HG03108 (cell line): ENCODE measurements around the gene ICAM1.

Experiments used
- ATAC-seq: cut with Tn5 transposase; IDR thresholded peaks from one replicate; pipeline ENCODE4 v1.9.1; 2021; ENCODE audit warnings: moderate library complexity; ENCODE audit not compliant: unreplicated experiment

Gene ICAM1

DNA sequence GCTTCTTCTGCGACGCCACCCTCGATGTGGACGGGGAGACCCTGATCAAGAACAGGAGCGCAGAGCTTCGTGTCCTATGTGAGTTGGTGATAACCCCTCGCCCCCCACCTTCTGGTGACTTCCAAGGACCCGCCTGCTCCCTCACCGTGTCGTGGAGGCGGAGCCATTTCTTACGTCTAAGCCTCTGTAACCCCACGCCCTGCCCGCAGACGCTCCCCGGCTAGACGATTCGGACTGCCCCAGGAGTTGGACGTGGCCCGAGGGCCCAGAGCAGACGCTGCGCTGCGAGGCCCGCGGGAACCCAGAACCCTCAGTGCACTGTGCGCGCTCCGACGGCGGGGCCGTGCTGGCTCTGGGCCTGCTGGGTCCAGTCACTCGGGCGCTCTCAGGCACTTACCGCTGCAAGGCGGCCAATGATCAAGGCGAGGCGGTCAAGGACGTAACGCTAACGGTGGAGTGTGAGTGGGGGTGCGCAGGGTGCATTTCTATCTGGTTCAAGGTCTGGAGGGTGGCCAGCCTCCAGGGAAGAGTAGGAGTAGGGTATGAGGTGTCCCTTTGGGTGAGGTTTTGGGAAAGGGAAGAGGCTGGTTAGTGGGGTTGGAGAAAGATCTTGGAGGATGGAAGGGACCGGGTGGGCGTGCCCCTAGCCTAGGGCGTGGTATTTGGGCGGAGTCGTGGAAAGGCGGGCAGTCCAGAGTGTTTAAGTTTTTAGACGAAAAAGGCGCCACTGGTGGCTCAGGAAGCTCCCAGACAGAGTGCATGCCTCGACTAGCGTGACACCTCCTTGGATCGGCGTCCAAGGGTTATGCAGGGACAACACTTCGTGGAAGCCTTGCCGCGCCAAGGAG is 22.1 kb downstream of the ICAM1 start:
- no peak for ATAC-seq

DNA sequence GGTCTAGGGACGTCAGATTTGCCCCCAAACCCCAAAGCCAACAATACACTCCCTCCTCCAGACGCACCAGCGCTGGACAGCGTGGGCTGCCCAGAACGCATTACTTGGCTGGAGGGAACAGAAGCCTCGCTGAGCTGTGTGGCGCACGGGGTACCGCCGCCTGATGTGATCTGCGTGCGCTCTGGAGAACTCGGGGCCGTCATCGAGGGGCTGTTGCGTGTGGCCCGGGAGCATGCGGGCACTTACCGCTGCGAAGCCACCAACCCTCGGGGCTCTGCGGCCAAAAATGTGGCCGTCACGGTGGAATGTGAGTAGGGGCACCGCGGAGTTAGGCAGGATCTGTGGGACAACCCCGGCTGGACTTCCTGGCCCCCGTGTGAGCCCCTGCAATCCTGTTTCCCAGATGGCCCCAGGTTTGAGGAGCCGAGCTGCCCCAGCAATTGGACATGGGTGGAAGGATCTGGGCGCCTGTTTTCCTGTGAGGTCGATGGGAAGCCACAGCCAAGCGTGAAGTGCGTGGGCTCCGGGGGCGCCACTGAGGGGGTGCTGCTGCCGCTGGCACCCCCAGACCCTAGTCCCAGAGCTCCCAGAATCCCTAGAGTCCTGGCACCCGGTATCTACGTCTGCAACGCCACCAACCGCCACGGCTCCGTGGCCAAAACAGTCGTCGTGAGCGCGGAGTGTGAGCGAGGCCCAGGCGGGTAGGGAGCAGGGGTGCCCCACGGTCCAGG is 22.9 kb downstream of the ICAM1 start:
- no peak for ATAC-seq

DNA sequence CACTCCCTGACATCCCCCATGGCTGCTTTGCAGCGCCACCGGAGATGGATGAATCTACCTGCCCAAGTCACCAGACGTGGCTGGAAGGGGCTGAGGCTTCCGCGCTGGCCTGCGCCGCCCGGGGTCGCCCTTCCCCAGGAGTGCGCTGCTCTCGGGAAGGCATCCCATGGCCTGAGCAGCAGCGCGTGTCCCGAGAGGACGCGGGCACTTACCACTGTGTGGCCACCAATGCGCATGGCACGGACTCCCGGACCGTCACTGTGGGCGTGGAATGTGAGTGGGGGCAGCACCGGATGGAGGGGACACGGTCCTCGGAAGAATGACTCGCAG is 23.4 kb downstream of the ICAM1 start:
- no peak for ATAC-seq

DNA sequence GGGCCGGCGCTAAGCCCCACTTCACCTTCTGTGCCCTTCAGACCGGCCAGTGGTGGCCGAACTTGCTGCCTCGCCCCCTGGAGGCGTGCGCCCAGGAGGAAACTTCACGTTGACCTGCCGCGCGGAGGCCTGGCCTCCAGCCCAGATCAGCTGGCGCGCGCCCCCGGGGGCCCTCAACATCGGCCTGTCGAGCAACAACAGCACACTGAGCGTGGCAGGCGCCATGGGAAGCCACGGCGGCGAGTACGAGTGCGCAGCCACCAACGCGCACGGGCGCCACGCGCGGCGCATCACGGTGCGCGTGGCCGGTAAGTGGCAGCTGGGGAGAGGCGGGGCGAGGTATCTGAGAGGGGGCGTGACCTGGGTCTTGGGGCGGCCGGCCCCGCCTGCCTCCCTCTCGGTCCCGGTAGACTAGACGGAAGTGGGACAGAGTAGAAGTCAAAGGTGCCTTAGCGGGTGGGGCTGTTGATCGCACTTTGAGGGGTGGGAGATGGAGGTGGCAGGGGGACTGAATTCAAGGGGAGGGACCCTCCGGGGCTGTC is 24.5 kb downstream of the ICAM1 start:
- peak; percentile 46 for ATAC-seq

DNA sequence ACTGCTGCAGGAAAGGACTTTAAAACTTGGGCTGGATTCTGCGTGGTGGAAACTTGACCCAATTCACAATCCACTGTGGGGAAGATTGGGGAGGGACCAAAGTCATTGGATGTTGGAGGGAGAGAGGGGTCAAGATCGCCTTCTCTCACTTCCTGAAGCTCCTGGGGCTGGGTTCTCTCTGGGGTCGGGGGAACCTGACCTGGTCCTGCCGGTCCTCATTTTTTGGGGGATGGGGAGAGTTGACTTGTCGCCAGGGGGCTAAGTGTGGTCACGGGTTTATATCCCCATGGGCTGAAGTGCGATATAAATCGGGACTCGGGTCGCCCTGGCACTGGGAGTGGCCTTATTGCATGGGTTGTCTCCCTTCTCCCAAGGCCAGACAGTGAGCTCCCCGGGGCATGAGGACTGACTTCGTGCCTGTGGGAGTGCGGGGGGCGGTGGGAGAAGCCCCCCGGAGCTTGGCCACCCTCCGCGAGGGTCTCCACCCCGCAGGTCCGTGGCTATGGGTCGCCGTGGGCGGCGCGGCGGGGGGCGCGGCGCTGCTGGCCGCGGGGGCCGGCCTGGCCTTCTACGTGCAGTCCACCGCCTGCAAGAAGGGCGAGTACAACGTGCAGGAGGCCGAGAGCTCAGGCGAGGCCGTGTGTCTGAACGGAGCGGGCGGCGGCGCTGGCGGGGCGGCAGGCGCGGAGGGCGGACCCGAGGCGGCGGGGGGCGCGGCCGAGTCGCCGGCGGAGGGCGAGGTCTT is 25.1 kb downstream of the ICAM1 start:
- no peak for ATAC-seq

DNA sequence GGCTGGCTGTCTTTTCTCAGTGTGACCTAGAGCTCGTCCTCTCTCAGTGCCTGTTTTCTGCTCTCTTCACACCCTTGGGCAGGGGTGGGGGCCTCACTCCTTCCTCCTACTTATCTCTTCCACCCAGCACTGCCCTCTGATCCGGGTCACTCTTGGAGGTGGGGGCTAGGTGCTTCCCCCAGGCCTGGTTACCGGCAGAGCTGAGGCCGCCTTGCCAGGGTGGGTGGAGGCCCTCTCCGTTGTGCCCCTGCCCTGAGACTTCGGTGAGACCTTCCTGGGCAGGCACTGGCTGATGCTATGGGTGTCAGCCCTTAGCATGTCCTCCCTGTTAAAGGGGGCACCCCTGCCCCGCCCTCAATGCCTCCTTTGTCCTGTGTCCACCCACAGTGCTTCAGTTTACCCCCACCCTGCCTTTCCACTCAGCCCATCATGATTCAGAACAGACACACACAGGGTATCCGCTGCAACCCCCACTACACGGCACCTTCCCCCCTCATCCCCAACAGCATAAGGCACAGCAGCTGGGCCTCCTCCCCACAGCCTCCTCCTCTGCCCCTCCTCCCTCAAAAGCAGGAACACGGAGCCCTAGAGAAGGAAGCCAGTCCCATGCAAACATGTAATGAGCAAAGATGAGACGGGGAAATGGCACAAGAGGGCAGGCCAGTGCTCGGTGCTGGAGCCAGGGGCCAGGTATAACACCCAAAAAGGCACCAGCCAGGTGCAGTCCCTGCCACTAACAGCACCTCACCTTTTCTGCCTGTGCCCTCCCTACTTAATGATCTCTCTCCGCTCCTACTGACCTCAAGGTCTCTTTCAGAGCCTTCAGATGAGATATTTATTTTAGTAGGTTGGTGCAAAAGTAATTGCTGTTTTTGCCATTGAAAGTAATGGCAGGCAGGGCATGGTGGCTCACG is 28.9 kb downstream of the ICAM1 start:
- no peak for ATAC-seq

DNA sequence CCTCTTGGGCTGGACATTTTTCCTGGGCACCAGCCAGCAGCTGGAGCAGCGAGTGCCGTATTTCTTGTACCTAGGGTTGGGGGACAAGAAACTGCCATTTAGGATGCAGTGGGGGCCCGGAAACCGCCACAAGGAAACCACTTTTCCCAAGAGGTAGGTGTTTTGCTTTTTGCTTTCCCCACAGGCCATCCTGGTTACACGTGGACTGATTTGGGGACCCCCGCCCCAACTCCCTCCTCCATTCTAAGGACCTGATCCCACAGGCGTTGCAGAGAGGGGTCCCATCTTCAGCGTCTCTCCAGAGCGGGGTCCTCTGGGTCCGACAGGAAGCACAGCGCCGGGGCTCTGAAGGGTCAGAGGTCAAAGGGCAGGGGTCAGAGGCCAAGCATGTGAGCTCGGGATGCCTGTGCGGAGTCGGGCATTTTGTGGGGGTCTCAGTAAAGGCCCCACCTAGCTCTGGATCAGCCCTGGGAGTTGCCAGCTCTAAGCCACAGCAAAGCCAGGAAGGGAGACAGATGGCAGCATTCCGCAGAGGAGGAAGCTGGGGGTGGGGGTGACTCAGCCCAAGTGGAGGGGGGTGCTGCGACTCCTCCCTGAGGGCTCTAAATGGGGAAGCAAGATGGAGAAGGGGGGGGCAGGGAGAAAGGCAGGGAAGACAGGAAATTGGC is 34.4 kb downstream of the ICAM1 start:
- no peak for ATAC-seq

DNA sequence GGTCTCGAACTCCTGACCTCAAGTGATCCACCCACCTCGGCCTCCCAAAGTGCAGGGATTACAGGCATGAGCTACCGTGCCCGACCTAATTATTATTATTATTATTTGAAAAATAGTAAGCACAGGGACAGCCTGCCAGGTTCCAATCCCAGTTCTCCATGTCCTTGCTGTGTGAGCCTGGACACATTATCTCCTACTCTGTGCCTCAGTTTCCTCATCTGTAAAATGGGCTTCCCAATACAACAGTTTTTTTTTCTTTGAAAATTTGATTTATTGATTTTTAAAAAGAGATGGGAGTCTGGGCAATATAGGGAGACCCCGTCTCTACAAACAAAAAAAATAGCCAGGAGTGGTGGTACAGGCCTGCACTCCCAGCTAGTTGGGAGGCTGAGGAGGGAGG is 35.4 kb downstream of the ICAM1 start:
- no peak for ATAC-seq

DNA sequence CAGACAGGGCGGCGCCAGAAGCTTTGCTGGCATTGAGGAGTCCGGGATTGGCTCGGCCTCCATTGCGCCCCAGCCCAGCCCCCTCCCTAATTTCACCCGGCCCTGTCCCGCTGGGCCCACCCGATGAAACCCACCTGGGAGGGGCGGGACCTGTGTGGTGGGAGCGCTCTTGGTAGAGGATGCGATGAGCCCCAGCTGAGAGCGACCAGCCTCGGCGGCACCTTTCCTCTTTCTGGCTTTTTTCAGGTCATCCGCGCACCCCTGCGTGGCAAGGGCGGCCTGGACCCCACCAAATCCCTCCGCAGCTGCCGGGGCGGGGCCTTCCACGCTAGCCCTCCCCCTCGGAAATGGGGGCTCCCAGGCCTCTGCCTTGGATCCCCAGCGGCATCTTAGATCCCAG is 38.5 kb downstream of the ICAM1 start, which contains the start of gene ZGLP1:
TSS of gene ZGLP1 (minus strand) at position 393 of the 400 bp plus-strand sequence.
- ATAC-seq: no peak

DNA sequence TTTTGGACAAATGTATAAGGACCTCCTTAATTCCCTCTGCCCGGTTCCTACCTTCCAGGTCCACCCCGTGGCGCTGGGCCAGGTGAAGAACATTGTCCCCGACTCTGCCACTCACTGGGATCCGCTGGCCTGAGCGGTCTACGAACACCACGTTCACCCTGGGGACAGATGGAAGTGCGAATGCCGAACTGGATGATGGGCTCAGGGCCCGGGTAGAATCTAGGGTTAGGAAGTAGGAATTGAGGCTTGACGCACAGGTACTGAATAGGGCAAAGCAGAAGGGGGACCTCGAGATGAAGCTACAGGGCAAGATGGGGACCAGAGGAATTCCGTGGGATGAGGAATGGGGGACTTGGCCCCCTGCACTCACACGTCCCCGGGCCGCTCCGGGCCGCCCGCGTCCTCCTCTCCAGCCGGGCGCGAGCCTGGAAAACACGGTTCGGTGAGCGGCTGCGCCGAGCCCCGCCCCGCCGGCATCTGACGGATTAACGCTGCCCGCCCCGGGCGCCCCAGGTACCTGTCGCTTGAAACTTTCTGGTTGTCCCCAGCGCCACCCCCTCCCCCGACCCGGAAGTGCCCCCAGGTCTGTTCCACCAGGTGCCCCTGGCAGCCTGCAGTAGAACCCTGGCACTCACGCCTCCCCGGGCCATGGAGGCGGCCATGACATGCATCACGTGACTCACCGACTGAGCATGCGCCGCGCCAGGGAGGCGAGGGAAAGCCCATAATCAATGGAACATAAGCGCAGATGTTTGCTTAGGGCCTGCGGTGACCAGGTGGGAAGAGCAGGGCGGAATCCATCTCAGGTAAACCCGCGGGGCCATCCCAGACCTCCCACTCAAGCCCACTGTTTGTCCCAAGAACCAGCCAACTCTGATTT is 44.7 kb downstream of the ICAM1 start, which contains the start of gene FDX2:
TSS of gene FDX2 (minus strand) at position 681 of the 880 bp plus-strand sequence. CDS start at position 662, 19 bp downstream.
- ATAC-seq: peak; percentile 59

DNA sequence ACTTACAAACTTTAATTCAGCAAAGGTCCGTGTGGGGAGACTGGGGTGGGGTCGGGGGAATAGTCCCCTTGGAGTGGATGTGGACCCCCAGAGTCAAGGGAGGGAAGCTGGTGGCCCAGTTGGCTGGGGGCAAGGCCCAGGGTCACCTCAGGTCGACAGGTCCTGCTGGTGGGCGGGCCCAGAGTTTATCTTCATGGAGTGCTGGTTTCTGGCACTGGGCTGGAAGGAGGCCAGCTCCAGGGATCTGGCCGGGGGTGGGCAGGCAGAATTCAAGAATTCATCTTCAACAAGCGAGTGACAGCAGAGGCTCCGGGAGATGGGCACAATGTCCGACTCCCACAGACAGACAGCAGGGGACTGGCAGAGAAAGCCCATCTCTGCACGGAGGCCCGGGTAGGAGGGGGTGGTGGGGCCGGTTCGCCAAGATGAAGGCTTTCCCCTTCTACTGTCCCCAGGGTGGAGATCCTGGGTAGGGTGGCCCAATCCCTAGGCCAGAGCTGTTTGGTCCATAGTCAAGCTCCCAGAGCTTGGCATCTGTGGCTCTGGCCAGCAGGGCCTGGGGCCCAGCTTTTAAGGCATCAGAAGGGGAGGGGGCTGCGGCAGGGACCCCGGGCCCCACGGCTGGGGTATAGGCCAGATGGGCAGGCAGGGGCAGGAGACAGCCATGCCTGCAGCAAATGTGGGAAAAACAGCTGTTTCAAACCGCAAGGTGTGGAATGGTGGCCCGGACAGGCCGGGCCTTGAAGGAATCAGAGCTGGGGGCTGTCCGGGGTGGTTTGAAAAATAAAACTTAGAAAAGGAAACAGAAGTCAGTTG is 45.5 kb downstream of the ICAM1 start:
- no peak for ATAC-seq

DNA sequence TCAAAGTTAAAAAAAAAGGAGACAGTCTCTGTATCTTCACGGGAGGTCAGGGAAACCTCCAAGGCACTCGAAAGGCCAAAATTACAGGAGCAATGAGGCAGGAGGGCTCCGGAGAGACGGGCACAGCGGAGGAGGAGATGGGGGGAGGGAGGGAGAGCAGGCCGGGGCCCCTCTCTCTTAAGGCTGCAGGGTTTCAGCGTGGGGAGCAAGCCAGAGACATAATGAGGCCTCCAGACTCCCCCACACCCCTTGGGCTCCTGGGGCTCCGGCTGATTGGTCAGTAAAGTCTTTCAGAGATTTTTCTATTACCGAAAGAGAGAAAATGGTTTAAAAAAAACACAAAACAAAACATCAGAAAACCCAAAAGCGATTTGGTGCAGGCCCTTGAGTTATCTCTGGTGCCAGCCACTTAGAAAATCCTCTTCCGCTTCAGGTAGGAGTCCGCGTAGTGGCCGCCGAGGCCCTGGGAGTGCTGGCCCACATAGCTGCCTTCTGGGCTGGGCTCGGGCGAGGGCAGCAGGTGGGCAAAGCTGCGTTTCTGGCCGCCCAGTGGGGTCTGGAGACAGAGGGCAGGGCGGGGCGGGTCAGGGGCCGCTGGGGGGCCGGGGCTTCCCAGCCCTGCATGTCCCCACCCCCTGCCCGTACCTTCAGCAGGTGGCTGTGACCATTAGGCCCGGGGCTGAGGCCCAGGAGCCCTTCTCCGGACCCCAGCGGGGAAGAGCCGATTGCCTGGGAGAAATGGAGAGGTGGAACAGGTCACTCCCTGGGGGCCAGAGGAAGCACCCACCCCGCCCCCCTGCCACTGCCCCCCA is 46.3 kb downstream of the ICAM1 start:
- ATAC-seq: no peak

DNA sequence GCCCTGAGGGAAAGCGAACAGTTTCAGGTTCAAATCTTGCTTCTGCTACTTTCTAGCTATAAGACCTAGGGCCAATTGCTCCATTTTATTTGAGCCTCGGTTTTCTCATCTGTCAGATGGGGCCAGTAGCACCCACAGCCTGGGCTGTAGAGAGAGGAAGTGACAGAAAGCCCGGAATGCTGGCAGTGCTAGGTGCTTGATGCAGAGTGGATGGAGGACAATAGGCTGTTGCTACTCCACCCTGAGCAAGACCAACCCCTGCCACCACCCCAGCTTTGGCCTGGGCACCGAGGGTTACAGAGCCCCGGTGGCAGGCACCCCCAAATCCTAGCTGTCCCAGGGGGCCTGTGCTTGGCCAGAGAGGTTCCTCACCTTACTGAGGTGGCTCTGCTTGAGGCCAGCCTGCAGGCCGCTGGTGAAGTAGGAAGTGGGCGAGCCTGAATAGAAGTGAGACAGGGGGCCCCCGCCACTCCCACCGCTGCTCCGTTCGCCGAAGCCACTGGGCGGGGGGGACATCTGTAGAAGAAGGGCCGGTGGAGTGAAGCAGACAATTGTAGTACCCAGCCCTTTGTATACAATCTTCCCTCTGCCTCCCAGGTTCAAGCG is 47.0 kb downstream of the ICAM1 start:
- no peak for ATAC-seq

DNA sequence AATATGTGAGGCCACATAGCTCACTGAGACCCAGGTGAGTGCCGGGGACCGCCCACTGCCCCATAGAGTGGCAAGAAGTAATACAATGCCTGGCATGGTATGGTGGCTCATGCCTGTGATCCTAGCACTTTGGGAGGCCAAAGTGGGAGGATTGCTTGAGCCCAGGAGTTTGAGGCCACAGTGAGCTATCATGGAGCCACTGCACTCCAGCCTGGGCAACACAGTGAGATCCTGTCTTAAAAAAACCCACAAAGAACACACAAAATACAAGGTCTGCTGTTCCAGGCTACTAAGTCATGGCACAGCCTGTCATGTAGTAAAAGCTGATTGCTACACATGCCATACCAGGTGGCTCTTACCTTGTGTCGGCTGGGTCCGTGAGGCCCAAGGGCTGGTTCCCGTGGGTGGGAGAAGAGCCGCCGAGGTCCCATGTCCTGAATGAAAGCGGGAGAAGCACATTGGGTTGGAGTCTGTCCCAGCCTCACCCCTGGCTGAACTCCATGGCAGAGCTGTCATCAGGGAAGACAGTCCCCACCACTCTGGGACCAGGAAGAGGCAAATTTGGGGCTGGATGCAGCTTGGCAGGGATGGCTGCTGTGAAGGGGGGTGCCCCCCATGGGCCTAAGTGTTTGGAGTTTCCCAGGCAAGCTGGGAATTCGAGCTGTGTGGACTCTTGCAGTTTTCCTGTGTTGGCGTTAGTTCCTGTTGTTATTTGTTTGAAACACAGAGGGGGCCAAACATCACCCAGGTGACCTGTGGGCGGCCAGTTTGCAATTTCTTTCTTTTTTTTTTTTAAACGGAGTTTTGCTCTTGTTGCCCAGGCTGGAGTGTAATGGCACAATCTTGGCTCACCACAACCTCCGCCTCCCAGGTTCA is 48.1 kb downstream of the ICAM1 start:
- no peak for ATAC-seq

DNA sequence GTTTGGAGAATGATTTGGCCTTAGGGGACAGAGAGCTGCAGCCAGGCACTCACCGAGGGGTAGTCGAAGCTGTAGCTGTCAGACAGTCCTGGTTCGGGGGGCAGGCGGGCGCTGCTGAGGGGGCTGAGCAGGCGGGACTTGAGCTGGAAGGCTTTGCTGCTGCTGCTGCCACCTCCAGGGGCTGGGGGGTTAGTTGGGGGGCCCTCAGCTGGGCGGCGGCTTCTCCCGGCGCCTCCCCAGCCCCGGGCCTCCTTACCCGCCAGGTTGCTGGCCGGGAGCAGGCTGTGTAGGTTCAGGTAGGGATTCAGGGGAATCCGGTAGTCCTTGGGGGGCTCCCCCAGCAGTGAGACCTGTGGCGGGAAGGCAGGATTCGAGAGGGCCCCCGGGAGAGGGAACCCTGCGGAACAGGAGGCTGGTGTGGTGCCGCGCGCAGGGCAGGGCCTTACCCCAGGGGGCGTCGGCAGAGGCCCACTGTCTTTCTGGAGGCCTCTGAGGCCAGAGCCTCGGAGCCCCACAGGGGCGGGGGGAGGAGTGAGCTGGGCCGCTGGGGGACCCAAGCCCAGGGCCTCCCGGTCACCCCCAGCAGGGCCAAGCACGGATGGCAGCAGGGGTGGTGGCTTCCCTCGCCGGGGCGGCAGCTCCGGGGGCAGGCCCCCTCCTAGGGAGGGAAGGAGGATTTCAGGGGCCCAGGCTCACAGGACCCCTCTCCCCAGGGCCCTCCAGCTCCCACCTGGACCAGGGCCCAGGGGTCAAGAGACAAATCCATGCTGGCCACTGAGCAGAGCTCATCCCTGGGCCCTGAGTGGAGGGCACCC is 49.9 kb downstream of the ICAM1 start:
- no peak for ATAC-seq
